ENCODE measurements around the gene TMEM131L. TPM values are rescaled to one million over a fixed set of nuclear protein-coding genes. Genes with fewer than 3 reads are reported as not detected.

Gene TMEM131L
- polyA plus RNA-seq, 2 of the 4 experiments (the other 2 are of a cell fraction): 3.4 to 5.0 TPM

DNA sequence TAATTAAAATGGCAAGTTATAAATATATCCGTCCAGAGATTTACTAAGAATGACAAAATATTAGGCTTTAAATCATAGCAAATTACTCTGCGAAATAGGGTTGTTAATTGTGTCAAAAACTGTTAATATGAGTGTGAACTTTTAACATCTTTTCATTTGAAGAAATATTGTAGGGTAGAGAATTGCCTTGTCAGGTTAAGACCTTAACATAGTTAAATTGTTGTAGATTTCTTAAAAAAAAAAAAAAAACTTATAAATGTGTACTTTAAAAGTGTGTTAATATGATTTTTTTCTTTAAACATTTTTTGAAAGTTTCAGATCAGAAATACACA lies 110.2 kb downstream of the TMEM131L start:
- TF ChIP-seq SREBF2 (IDR thresholded peaks at IDR 0.05) (no peak), ZNF302 (CRISPR knock-in tag; IDR thresholded peaks at IDR 0.05) (no peak), EHMT2 (IDR thresholded peaks at IDR 0.05; ENCODE audit: low read depth) (no peak), BHLHE40 (IDR thresholded peaks at IDR 0.05; ENCODE audit: low read depth, low read length) (no peak), CBX8 (IDR thresholded peaks at IDR 0.05) (no peak), NFE2L2 (conservative IDR thresholded peaks at IDR 0.05; ENCODE audit: low read length) (no peak), FOSL2 (IDR thresholded peaks at IDR 0.05) (no peak), FOSL2 (CRISPR knock-in tag; IDR thresholded peaks at IDR 0.05) (no peak)
- TF ChIP-seq, protein P1, sequence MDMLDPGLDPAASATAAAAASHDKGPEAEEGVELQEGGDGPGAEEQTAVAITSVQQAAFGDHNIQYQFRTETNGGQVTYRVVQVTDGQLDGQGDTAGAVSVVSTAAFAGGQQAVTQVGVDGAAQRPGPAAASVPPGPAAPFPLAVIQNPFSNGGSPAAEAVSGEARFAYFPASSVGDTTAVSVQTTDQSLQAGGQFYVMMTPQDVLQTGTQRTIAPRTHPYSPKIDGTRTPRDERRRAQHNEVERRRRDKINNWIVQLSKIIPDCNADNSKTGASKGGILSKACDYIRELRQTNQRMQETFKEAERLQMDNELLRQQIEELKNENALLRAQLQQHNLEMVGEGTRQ (IDR thresholded peaks at IDR 0.05): no peak
- TF ChIP-seq, protein P2, sequence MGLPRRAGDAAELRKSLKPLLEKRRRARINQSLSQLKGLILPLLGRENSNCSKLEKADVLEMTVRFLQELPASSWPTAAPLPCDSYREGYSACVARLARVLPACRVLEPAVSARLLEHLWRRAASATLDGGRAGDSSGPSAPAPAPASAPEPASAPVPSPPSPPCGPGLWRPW (IDR thresholded peaks at IDR 0.05): no peak
- TF ChIP-seq, protein P3, sequence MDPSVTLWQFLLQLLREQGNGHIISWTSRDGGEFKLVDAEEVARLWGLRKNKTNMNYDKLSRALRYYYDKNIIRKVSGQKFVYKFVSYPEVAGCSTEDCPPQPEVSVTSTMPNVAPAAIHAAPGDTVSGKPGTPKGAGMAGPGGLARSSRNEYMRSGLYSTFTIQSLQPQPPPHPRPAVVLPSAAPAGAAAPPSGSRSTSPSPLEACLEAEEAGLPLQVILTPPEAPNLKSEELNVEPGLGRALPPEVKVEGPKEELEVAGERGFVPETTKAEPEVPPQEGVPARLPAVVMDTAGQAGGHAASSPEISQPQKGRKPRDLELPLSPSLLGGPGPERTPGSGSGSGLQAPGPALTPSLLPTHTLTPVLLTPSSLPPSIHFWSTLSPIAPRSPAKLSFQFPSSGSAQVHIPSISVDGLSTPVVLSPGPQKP (IDR thresholded peaks at IDR 0.05; ENCODE audit: low read depth, low read length): no peak
- H3K27ac ChIP-seq: no peak overlapping the region

DNA sequence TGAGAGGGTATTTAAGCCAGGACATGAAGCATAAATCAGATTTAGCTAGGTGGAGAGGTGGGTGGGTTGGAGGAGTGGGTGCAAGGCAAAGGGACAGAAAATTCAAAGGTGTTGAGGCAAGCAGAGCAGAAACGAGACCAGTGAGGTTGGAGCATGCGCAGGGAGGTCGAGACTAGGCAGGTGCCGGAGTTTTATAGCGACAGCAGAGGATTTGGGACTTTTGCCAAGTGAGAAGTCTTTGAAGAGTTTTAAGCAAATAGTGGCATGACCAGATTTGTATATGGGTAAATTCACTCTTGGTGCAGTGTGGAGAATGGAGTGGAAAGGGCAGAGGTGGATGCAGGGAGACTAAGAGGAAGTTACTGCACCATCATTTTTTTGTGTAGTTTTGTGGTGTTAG lies 110.9 kb downstream of the TMEM131L start:
- no peak for TF ChIP-seq SREBF2 (IDR thresholded peaks at IDR 0.05)
- TF ChIP-seq, protein P4, sequence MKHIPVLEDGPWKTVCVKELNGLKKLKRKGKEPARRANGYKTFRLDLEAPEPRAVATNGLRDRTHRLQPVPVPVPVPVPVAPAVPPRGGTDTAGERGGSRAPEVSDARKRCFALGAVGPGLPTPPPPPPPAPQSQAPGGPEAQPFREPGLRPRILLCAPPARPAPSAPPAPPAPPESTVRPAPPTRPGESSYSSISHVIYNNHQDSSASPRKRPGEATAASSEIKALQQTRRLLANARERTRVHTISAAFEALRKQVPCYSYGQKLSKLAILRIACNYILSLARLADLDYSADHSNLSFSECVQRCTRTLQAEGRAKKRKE (CRISPR knock-in tag; IDR thresholded peaks at IDR 0.05; ENCODE audit: low read depth): no peak
- POLR2A ChIA-PET: no interaction called here
- 0 out of 3 replicates have a peak, but pooled peaks cover 3% of the 10 kb centered on the region for H3K4me1 ChIP-seq
- no peak for ATAC-seq
- 65% methylated on average over 5 of the region's 5 CpGs for WGBS (ENCODE audit: missing lambda C conversion rate)
- CTCF ChIA-PET: interaction anchor here (0.6 to 1.4 kb wide), 10 partner anchors 8 to 724 kb away, joined by 3 to 7 read pairs (median 3); no protein-coding TSS in a partner anchor
- H3K27ac ChIP-seq: no peak overlapping the region
- H3K4me2 ChIP-seq: no peak overlapping the region
- no peak for DNase-seq (ENCODE audit: low read depth in 1 of 2, low spot score in 1 of 2)
- no peaks in the 10 kb centered on the region for H3K9me3 ChIP-seq
- no peak overlapping the region for H3K4me3 ChIP-seq
- FAIRE-seq: no peak

More for the DNA sequence above, 110.2 kb downstream of the TMEM131L start:
- ATAC-seq (no peak), DNase-seq (ENCODE audit: low read depth in 1 of 2, low spot score in 1 of 2) (no peak), FAIRE-seq (no peak)
- ChIA-PET CTCF (interaction anchor here (0.6 to 1.0 kb wide), 7 partner anchors 9 to 446 kb away, joined by 3 to 5 read pairs (median 3); no protein-coding TSS in a partner anchor), POLR2A (no interaction called here)
- H3K4me3 ChIP-seq: no peak overlapping the region
- 6% methylated on average over 2 of the region's 2 CpGs for WGBS (ENCODE audit: missing lambda C conversion rate)
- H3K9me3 ChIP-seq: no peaks in the 10 kb centered on the region
- no peak overlapping the region for H3K4me2 ChIP-seq
- H3K4me1 ChIP-seq: 0 out of 3 replicates have a peak, but pooled peaks cover 3% of the 10 kb centered on the region

DNA sequence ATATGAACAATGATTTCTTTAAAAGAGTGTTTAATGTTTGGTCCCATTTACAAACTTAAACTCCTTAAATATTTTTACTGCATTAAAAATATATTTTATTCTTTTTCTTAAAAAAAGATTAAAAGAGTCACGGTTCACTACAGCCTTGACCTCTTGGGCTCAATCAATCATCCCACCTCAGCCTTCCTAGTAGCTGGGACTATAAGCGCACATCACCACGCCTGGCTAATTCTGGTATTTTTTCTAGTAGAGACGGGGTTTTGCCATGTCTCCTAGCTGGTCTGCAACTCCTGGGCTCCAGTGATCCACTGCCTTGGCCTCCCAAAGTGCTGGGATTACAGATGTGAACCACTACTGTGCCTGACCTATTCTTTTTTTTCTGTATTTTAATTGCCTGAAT lies 113.2 kb downstream of the TMEM131L start:
- POLR2A ChIA-PET: no interaction called here
- WGBS (ENCODE audit: missing lambda C conversion rate): 97% methylated on average over 4 of the region's 4 CpGs
- DNase-seq (ENCODE audit: low read depth in 1 of 2, low spot score in 1 of 2): no peak
- no peak for FAIRE-seq
- Histone ChIP-seq H3K9me3 (no peaks in the 10 kb centered on the region), H3K4me1 (0 out of 3 replicates have a peak, but pooled peaks cover 3% of the 10 kb centered on the region), H3K4me2 (no peak overlapping the region), H3K4me3 (no peak overlapping the region), H3K27ac (no peak overlapping the region)
- CTCF ChIA-PET: no interaction called here
- TF ChIP-seq RNF2 (IDR thresholded peaks at IDR 0.05; ENCODE audit: borderline replicate concordance, low read depth) (no peak), CBX8 (IDR thresholded peaks at IDR 0.05) (no peak), NPAS2 (CRISPR knock-in tag; IDR thresholded peaks at IDR 0.05; ENCODE audit: borderline replicate concordance) (no peak), EHMT2 (IDR thresholded peaks at IDR 0.05; ENCODE audit: low read depth) (no peak), RAD21 (conservative IDR thresholded peaks at IDR 0.05 in 1 of 2, IDR thresholded peaks at IDR 0.05 in 1 of 2) (no peak), CHD4 (IDR thresholded peaks at IDR 0.05; ENCODE audit: borderline replicate concordance) (no peak), POLR2A (IDR thresholded peaks at IDR 0.05; ENCODE audit: low read length) (no peak), TP53 (CRISPR knock-in tag; IDR thresholded peaks at IDR 0.05) (no peak), MAFK (IDR thresholded peaks at IDR 0.05; ENCODE audit: partially characterized antibody) (no peak), RFX5 (IDR thresholded peaks at IDR 0.05) (no peak), MAZ (IDR thresholded peaks at IDR 0.05; ENCODE audit: borderline replicate concordance, low read depth, low read length) (no peak), ESRRA (IDR thresholded peaks at IDR 0.05; ENCODE audit: borderline replicate concordance, low read length) (no peak), SREBF2 (IDR thresholded peaks at IDR 0.05) (no peak), POLR2AphosphoS2 (conservative IDR thresholded peaks at IDR 0.05; ENCODE audit: low read length) (no peak), MYC (IDR thresholded peaks at IDR 0.05; ENCODE audit: borderline replicate concordance, low read length) (no peak), FOSB (CRISPR knock-in tag; IDR thresholded peaks at IDR 0.05) (no peak)
- TF ChIP-seq, protein P1 (IDR thresholded peaks at IDR 0.05): no peak
- TF ChIP-seq, protein P5, sequence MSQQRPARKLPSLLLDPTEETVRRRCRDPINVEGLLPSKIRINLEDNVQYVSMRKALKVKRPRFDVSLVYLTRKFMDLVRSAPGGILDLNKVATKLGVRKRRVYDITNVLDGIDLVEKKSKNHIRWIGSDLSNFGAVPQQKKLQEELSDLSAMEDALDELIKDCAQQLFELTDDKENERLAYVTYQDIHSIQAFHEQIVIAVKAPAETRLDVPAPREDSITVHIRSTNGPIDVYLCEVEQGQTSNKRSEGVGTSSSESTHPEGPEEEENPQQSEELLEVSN (IDR thresholded peaks at IDR 0.05; ENCODE audit: borderline replicate concordance, low read depth): no peak
- ATAC-seq: no peak

All from A549 (cell line).